Measurements from ENCODE around the gene DENND10. TPM values are rescaled to one million over a fixed set of nuclear protein-coding genes. Genes with fewer than 3 reads are reported as not detected.

Gene DENND10
- total RNA-seq, 5 donors from 2014 or later (not counting 1 experiment from before 2014, with no cell fraction given) = 28.5 to 52.4 (median 41.7) TPM

- 2% methylated on average over 87 of the region's 90 CpGs for WGBS (ENCODE audit: insufficient coverage)
Observed at GRCh38 chr10:119165171-119166117, 61.5 kb downstream of the DENND10 start, which contains the start of gene SFXN4. Gene SFXN4 (minus strand): TSS chr10:119165714. CDS start chr10:119165647, 67 bp downstream.

GRCh38 chr10:119166118-119166500, 62.2 kb downstream of the DENND10 start:
- Histone ChIP-seq H3K4me3 (ENCODE audit: control insufficient read depth in 1 of 2, extremely low read depth in 1 of 2, low read length in 1 of 2) (peak overlapping the region; percentile 72 to 83), H3K36me3 (ENCODE audit: control insufficient read depth in 2 of 2, extremely low read depth in 1 of 2, insufficient read depth in 1 of 2, low read length in 1 of 2) (peaks cover 0 to 27% of the 10 kb centered on the region in 2 donors)
- peaks cover 30% of the 10 kb centered on the region for H3K36me3 Mint-ChIP-seq

More at GRCh38 chr10:119165171-119166117, 61.5 kb downstream of the DENND10 start, which contains the start of gene SFXN4:
- Histone ChIP-seq H3K27me3 (replicated peaks in 1 of 2; ENCODE audit: control insufficient read depth in 2 of 2, extremely low read depth in 1 of 2, insufficient read depth in 2 of 2, low read length in 1 of 2) (no peaks in the 10 kb centered on the region), H3K9me3 (no peaks in the 10 kb centered on the region), H3K4me1 (ENCODE audit: control insufficient read depth in 1 of 2, extremely low read depth in 1 of 2, insufficient read depth in 2 of 2, low read length in 2 of 2) (peaks cover 7 to 23% of the 10 kb centered on the region in 2 experiments), H3K4me3 (ENCODE audit: control insufficient read depth in 1 of 2, extremely low read depth in 1 of 2, low read length in 1 of 2) (peak within 1 kb of the TSS; percentile 72 to 83), H3K27ac (ENCODE audit: low read length) (peak within 1 kb of the TSS; percentile 68), H3K36me3 (ENCODE audit: control insufficient read depth in 2 of 2, extremely low read depth in 1 of 2, insufficient read depth in 1 of 2, low read length in 1 of 2) (peaks cover 0 to 26% of the 10 kb centered on the region in 2 donors)
- peak within 1 kb of the TSS; percentile 93 to 96 for H3K27ac Mint-ChIP-seq
- H3K4me1 Mint-ChIP-seq = peaks cover 15 to 36% (median 30%) of the 10 kb centered on the region in 3 donors
- H3K9me3 Mint-ChIP-seq = no peaks in the 10 kb centered on the region
- ATAC-seq (replicated peaks in 1 of 4) (peak; percentile 92 to 96 (median 94)), DNase-seq (peak; percentile 52 to 88 (median 72))
- CTCF ChIA-PET = interaction anchor here in 1 of 2 donors (0.7 to 1.2 kb wide), 3 partner anchors 11 to 46 kb away, joined by 3 read pairs; no protein-coding TSS in a partner anchor
- peaks cover 31% of the 10 kb centered on the region for H3K36me3 Mint-ChIP-seq
- peak within 1 kb of the TSS; percentile 85 to 90 (median 88) for H3K4me3 Mint-ChIP-seq
- POLR2A ChIA-PET = interaction anchor here in 1 of 2 donors (0.5 to 0.8 kb wide), 2 partner anchors 14 to 42 kb away, joined by 3 read pairs; partner anchors contain the start of gene GRK5
- H3K27me3 Mint-ChIP-seq = no peaks in the 10 kb centered on the region

GRCh38 chr10:119166564-119166963, 62.7 kb downstream of the DENND10 start:
- H3K4me3 ChIP-seq (ENCODE audit: control insufficient read depth in 1 of 2, extremely low read depth in 1 of 2, low read length in 1 of 2) = no peak overlapping the region
- Mint-ChIP-seq H3K36me3 (peaks cover 29% of the 10 kb centered on the region), H3K9me3 (no peaks in the 10 kb centered on the region), H3K4me3 (peak overlapping the region; percentile 85 to 90 (median 88)), H3K27me3 (no peaks in the 10 kb centered on the region), H3K27ac (peak overlapping the region; percentile 93 to 96), H3K4me1 (peaks cover 15 to 36% (median 30%) of the 10 kb centered on the region in 3 donors)
- no peaks in the 10 kb centered on the region for H3K27me3 ChIP-seq (replicated peaks in 1 of 2; ENCODE audit: control insufficient read depth in 2 of 2, extremely low read depth in 1 of 2, insufficient read depth in 2 of 2, low read length in 1 of 2)
- peaks cover 0 to 31% of the 10 kb centered on the region in 2 donors for H3K36me3 ChIP-seq (ENCODE audit: control insufficient read depth in 2 of 2, extremely low read depth in 1 of 2, insufficient read depth in 1 of 2, low read length in 1 of 2)
- 81% methylated on average over 8 of the region's 8 CpGs for WGBS (ENCODE audit: insufficient coverage)
- ChIA-PET POLR2A (interaction anchor here in 1 of 2 donors (0.6 kb wide), 1 partner anchor 613 kb away, joined by 3 read pairs; no protein-coding TSS in a partner anchor), CTCF (interaction anchor here in 1 of 2 donors (0.6 kb wide), 1 partner anchor 94 kb away, joined by 3 read pairs; no protein-coding TSS in a partner anchor)
- peak overlapping the region; percentile 68 for H3K27ac ChIP-seq (ENCODE audit: low read length)
- no peak for DNase-seq
- H3K4me1 ChIP-seq (ENCODE audit: control insufficient read depth in 1 of 2, extremely low read depth in 1 of 2, insufficient read depth in 2 of 2, low read length in 2 of 2) = peaks cover 7 to 23% of the 10 kb centered on the region in 2 experiments
- no peak for ATAC-seq (replicated peaks in 1 of 4)
- H3K9me3 ChIP-seq = no peaks in the 10 kb centered on the region

More at GRCh38 chr10:119166118-119166500, 62.2 kb downstream of the DENND10 start:
- DNase-seq (no peak), ATAC-seq (replicated peaks in 1 of 4) (peak; percentile 1 to 9 (median 3))
- H3K9me3 Mint-ChIP-seq = no peaks in the 10 kb centered on the region
- Histone ChIP-seq H3K4me1 (ENCODE audit: control insufficient read depth in 1 of 2, extremely low read depth in 1 of 2, insufficient read depth in 2 of 2, low read length in 2 of 2) (peaks cover 7 to 23% of the 10 kb centered on the region in 2 experiments), H3K9me3 (no peaks in the 10 kb centered on the region), H3K27me3 (replicated peaks in 1 of 2; ENCODE audit: control insufficient read depth in 2 of 2, extremely low read depth in 1 of 2, insufficient read depth in 2 of 2, low read length in 1 of 2) (no peaks in the 10 kb centered on the region), H3K27ac (ENCODE audit: low read length) (peak overlapping the region; percentile 68)
- POLR2A ChIA-PET = interaction anchor here in 1 of 2 donors (0.6 kb wide), 1 partner anchor 614 kb away, joined by 3 read pairs; no protein-coding TSS in a partner anchor
- peaks cover 15 to 36% (median 30%) of the 10 kb centered on the region in 3 donors for H3K4me1 Mint-ChIP-seq
- 73% methylated on average over 4 of the region's 7 CpGs for WGBS (ENCODE audit: insufficient coverage)
- CTCF ChIA-PET = interaction anchor here in 1 of 2 donors (0.6 kb wide), 1 partner anchor 94 kb away, joined by 3 read pairs; no protein-coding TSS in a partner anchor
- peak overlapping the region; percentile 85 to 90 (median 88) for H3K4me3 Mint-ChIP-seq
- H3K27ac Mint-ChIP-seq = peak overlapping the region; percentile 93 to 96
- H3K27me3 Mint-ChIP-seq = no peaks in the 10 kb centered on the region

DNA sequence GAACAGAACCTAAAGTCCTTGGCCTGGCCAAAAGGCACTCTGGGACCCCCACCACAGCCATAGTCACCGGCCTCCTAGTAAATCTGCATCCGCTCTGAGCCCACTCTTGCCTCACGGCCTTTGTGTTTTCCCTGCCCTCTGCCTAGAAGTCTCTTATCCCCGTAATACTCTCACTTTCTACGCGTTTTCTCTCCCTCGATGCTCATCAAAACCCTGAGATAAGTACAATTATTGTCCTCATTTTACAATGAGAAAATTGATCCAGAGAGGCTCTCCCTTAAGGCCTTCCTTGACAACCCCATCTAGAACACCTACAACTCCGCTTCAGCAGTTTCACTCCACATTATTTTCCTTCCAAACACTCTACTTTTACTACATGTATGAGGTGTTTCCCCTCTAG, 63.1 kb downstream of the DENND10 start:
- Mint-ChIP-seq H3K36me3 (peaks cover 32% of the 10 kb centered on the region), H3K27ac (peak overlapping the region; percentile 93 to 96), H3K9me3 (no peaks in the 10 kb centered on the region), H3K4me1 (peaks cover 15 to 34% (median 29%) of the 10 kb centered on the region in 3 donors), H3K27me3 (no peaks in the 10 kb centered on the region), H3K4me3 (peak overlapping the region; percentile 85 to 90 (median 88))
- H3K9me3 ChIP-seq = no peaks in the 10 kb centered on the region
- no peak overlapping the region for H3K27ac ChIP-seq (ENCODE audit: low read length)
- no peak for ATAC-seq (replicated peaks in 1 of 4)
- H3K27me3 ChIP-seq (replicated peaks in 1 of 2; ENCODE audit: control insufficient read depth in 2 of 2, extremely low read depth in 1 of 2, insufficient read depth in 2 of 2, low read length in 1 of 2) = no peaks in the 10 kb centered on the region
- peaks cover 7 to 23% of the 10 kb centered on the region in 2 experiments for H3K4me1 ChIP-seq (ENCODE audit: control insufficient read depth in 1 of 2, extremely low read depth in 1 of 2, insufficient read depth in 2 of 2, low read length in 2 of 2)
- WGBS (ENCODE audit: insufficient coverage) = 83% methylated on average over 6 of the region's 8 CpGs
- no peak for DNase-seq
- ChIA-PET POLR2A (no interaction called here), CTCF (no interaction called here)
- no peak overlapping the region for H3K4me3 ChIP-seq (ENCODE audit: control insufficient read depth in 1 of 2, extremely low read depth in 1 of 2, low read length in 1 of 2)
- peaks cover 3 to 32% of the 10 kb centered on the region in 2 donors for H3K36me3 ChIP-seq (ENCODE audit: control insufficient read depth in 2 of 2, extremely low read depth in 1 of 2, insufficient read depth in 1 of 2, low read length in 1 of 2)

GRCh38 chr10:119174109-119174508, 70.2 kb downstream of the DENND10 start:
- Mint-ChIP-seq H3K27ac (no peak overlapping the region), H3K36me3 (peaks cover 28% of the 10 kb centered on the region), H3K4me3 (no peak overlapping the region), H3K4me1 (peaks cover 16 to 30% (median 29%) of the 10 kb centered on the region in 3 donors), H3K27me3 (no peaks in the 10 kb centered on the region), H3K9me3 (no peaks in the 10 kb centered on the region)
- WGBS (ENCODE audit: insufficient coverage) = no CpG with 5 or more reads among the region's 2 CpGs
- H3K27ac ChIP-seq (ENCODE audit: low read length) = no peak overlapping the region
- DNase-seq (no peak), ATAC-seq (replicated peaks in 1 of 4) (no peak)
- H3K4me3 ChIP-seq (ENCODE audit: control insufficient read depth in 1 of 2, extremely low read depth in 1 of 2, low read length in 1 of 2) = no peak overlapping the region
- CTCF ChIA-PET = interaction anchor here in 1 of 2 donors (0.7 kb wide), 1 partner anchor 104 kb away, joined by 3 read pairs; no protein-coding TSS in a partner anchor
- no peaks in the 10 kb centered on the region for H3K9me3 ChIP-seq
- no peaks in the 10 kb centered on the region for H3K27me3 ChIP-seq (replicated peaks in 1 of 2; ENCODE audit: control insufficient read depth in 2 of 2, extremely low read depth in 1 of 2, insufficient read depth in 2 of 2, low read length in 1 of 2)
- POLR2A ChIA-PET = interaction anchor here in 1 of 2 donors (0.6 kb wide), 1 partner anchor 12 kb away, joined by 3 read pairs; no protein-coding TSS in a partner anchor
- peaks cover 12 to 50% of the 10 kb centered on the region in 2 donors for H3K36me3 ChIP-seq (ENCODE audit: control insufficient read depth in 2 of 2, extremely low read depth in 1 of 2, insufficient read depth in 1 of 2, low read length in 1 of 2)
- peaks cover 4 to 22% of the 10 kb centered on the region in 2 experiments for H3K4me1 ChIP-seq (ENCODE audit: control insufficient read depth in 1 of 2, extremely low read depth in 1 of 2, insufficient read depth in 2 of 2, low read length in 2 of 2)
